ENCODE data around the gene GALNT2.

GRCh38 chr1:230189824-230190223 lies 122.8 kb downstream of the GALNT2 start:
- no peak for TF ChIP-seq YY1 (IDR thresholded peaks at IDR 0.05; ENCODE audit: insufficient read depth, insufficient read length)
- TF ChIP-seq ZNF274 (IDR thresholded peaks at IDR 0.05; ENCODE audit: low read depth, low read length) = no peak
- TF ChIP-seq SUZ12 (IDR thresholded peaks at IDR 0.05; ENCODE audit: extremely low read depth, insufficient read depth, insufficient read length) = no peak
